IMR-90 (cell line): ENCODE measurements around the gene SCAND1. TPM values are rescaled to one million over a fixed set of nuclear protein-coding genes. Genes with fewer than 3 reads are reported as not detected.

Experiments used
- ATAC-seq: fragments of 200-7000 bp; cut with Tn5 transposase; 2 replicates; pipeline ENCODE4 v1.9.1; 2020; ENCODE audit warnings: low read depth, mild to moderate bottlenecking, moderate library complexity
- BruUV-seq: library from RNA; stranded (reverse); fragments of 400-500 nt; replicated peaks from 2 replicates; lab custom pipeline; 2021; lab: Mats Ljungman, UMichigan
- CTCF ChIA-PET: fragments of 300-600 bp; formaldehyde crosslinking; extraction: SDS; loops from one replicate; lab custom pipeline; 2021; ENCODE audit warnings: antibody characterized with exemption; lab: Yijun Ruan, JAX
- POLR2A ChIA-PET: fragments of 300-600 bp; sonication (Branson Sonifier 250); formaldehyde crosslinking; loops from one replicate; lab custom pipeline; 2022; ENCODE audit warnings: antibody characterized with exemption; ENCODE audit not compliant: unreplicated experiment; lab: Charles Lee
- DNase-seq: peaks from one replicate; pipeline ENCODE4 v3.0.0; 2013
- H2AFZ ChIP-seq: replicated peaks from 2 replicates; pipeline ENCODE3; 2013; ENCODE audit warnings: low read length, mild to moderate bottlenecking; ENCODE audit not compliant: poor library complexity
- H2AK5ac ChIP-seq: 2 replicates; pipeline ENCODE4 v1.6.1; 2013; ENCODE audit warnings: low read depth, low read length, inconsistent platforms
- H2AK9ac ChIP-seq: replicated peaks from 2 replicates; pipeline ENCODE3; 2013; ENCODE audit warnings: mild to moderate bottlenecking, low read depth, low read length, moderate library complexity; ENCODE audit not compliant: poor library complexity
- H2BK120ac ChIP-seq: 2 replicates; pipeline ENCODE4 v1.6.1; 2013; ENCODE audit warnings: low read depth, low read length, inconsistent platforms
- H2BK15ac ChIP-seq: 3 replicates; pipeline ENCODE4 v1.6.1; 2013; ENCODE audit warnings: low read depth, low read length, inconsistent platforms
- H2BK20ac ChIP-seq: 2 replicates; pipeline ENCODE4 v1.6.1; 2013; ENCODE audit warnings: low read depth, mild to moderate bottlenecking, inconsistent platforms, low read length, moderate library complexity
- H2BK5ac ChIP-seq: 2 replicates; pipeline ENCODE4 v1.6.1; 2013; ENCODE audit warnings: mild to moderate bottlenecking, low read depth, low read length, inconsistent platforms; ENCODE audit not compliant: poor library complexity, severe bottlenecking
- H3K14ac ChIP-seq: replicated peaks from 2 replicates; pipeline ENCODE4 v1.6.1; 2013; ENCODE audit warnings: low read depth, low read length, inconsistent platforms
- H3K18ac ChIP-seq: 2 replicates; pipeline ENCODE4 v1.6.1; 2013; ENCODE audit warnings: low read depth, low read length, control low read depth
- H3K23ac ChIP-seq: 2 replicates; pipeline ENCODE4 v1.6.1; 2013; ENCODE audit warnings: low read depth, low read length, inconsistent platforms
- H3K27ac ChIP-seq: 2 replicates; pipeline ENCODE4 v1.5.1; 2013; ENCODE audit warnings: mild to moderate bottlenecking, control low read depth, low read length; ENCODE audit not compliant: insufficient read depth
- H3K27me3 ChIP-seq: 2 replicates; pipeline ENCODE4 v1.6.1; 2013; ENCODE audit warnings: low read length; ENCODE audit not compliant: control insufficient read depth, insufficient read depth
- H3K36me3 ChIP-seq: 2 replicates; pipeline ENCODE4 v1.6.1; 2013; ENCODE audit warnings: low read length, mixed read lengths; ENCODE audit not compliant: control insufficient read depth, insufficient read depth
- H3K4ac ChIP-seq: 2 replicates; pipeline ENCODE4 v1.6.1; 2013; ENCODE audit warnings: low read depth, low read length, inconsistent platforms
- H3K4me1 ChIP-seq: 2 replicates; pipeline ENCODE4 v1.6.1; 2013; ENCODE audit warnings: low read length, mixed read lengths; ENCODE audit not compliant: control insufficient read depth, insufficient read depth
- H3K4me2 ChIP-seq: 2 replicates; pipeline ENCODE4 v1.6.1; 2013; ENCODE audit warnings: low read depth, mild to moderate bottlenecking, control low read depth, low read length, moderate library complexity
- H3K4me3 ChIP-seq: 2 replicates; pipeline ENCODE4 v1.5.1; 2013; ENCODE audit warnings: low read depth, mild to moderate bottlenecking, control low read depth, low read length, moderate library complexity; ENCODE audit not compliant: insufficient read depth
- H3K56ac ChIP-seq: 2 replicates; pipeline ENCODE4 v1.6.1; 2013; ENCODE audit warnings: low read length, inconsistent platforms; ENCODE audit not compliant: insufficient read depth; ENCODE audit errors: extremely low read depth
- H3K79me1 ChIP-seq, 2 experiments: 2 replicates each; pipeline ENCODE4 v1.6.1; 2013; ENCODE audit warnings: low read length in 2 of 2, inconsistent platforms in 1 of 2, low read depth in 1 of 2
- H3K9ac ChIP-seq: 2 replicates; pipeline ENCODE4 v1.6.1; 2013; ENCODE audit warnings: low read depth, low read length, control low read depth
- H3K9me1 ChIP-seq: 2 replicates; pipeline ENCODE4 v1.6.1; 2013; ENCODE audit warnings: low read length, inconsistent platforms; ENCODE audit not compliant: insufficient read depth
- H3K9me3 ChIP-seq: 2 replicates; pipeline ENCODE4 v1.6.1; 2013; ENCODE audit warnings: low read length; ENCODE audit not compliant: control insufficient read depth, insufficient read depth
- H4K20me1 ChIP-seq: 2 replicates; pipeline ENCODE4 v1.6.1; 2013; ENCODE audit warnings: low read length, inconsistent platforms; ENCODE audit not compliant: insufficient read depth
- H4K5ac ChIP-seq: 2 replicates; pipeline ENCODE4 v1.6.1; 2013; ENCODE audit warnings: mild to moderate bottlenecking, low read depth, low read length, control low read depth
- H4K8ac ChIP-seq, 2 experiments: 2 replicates each; pipeline ENCODE4 v1.6.1; 2013; ENCODE audit warnings: low read depth in 2 of 2, low read length in 2 of 2, control low read depth in 1 of 2, inconsistent platforms in 1 of 2
- H4K91ac ChIP-seq: 2 replicates; pipeline ENCODE4 v1.6.1; 2013; ENCODE audit warnings: low read depth, low read length, inconsistent platforms; ENCODE audit not compliant: insufficient read depth
- BHLHE40 ChIP-seq: fragments of 150-350 bp; IDR thresholded peaks from 2 replicates; pipeline ENCODE4 v1.6.1; 2016; ENCODE audit warnings: mild to moderate bottlenecking, low read depth, low read length
- CEBPB ChIP-seq: IDR thresholded peaks from 2 replicates; pipeline ENCODE4 v1.6.1; 2012; ENCODE audit warnings: low read depth, low read length, improper control_type of control experiment
- CHD1 ChIP-seq: IDR thresholded peaks from 2 replicates; pipeline ENCODE4 v1.6.1; 2012; ENCODE audit warnings: low read depth, low read length, improper control_type of control experiment
- CTCF ChIP-seq: conservative IDR thresholded peaks from 2 replicates; pipeline ENCODE4 v1.5.1; 2012; ENCODE audit warnings: mild to moderate bottlenecking, low read depth, low read length, improper control_type of control experiment
- ELK1 ChIP-seq: fragments of 150-350 bp; IDR thresholded peaks from 2 replicates; pipeline ENCODE4 v1.6.1; 2016; ENCODE audit warnings: low read depth, mild to moderate bottlenecking, low read length, moderate library complexity, borderline replicate concordance
- FOS ChIP-seq: fragments of 150-350 bp; IDR thresholded peaks from 2 replicates; pipeline ENCODE4 v1.6.1; 2016; ENCODE audit warnings: low read depth, low read length
- MAFK ChIP-seq: IDR thresholded peaks from 2 replicates; pipeline ENCODE4 v1.6.1; 2012; ENCODE audit warnings: low read depth, low read length, improper control_type of control experiment
- MAZ ChIP-seq: IDR thresholded peaks from 2 replicates; pipeline ENCODE4 v1.6.1; 2012; ENCODE audit warnings: low read depth, mild to moderate bottlenecking, low read length, improper control_type of control experiment, moderate library complexity, borderline replicate concordance
- MXI1 ChIP-seq: IDR thresholded peaks from 2 replicates; pipeline ENCODE4 v1.6.1; 2012; ENCODE audit warnings: low read depth, mild to moderate bottlenecking, low read length, moderate library complexity, borderline replicate concordance
- NFE2L2 ChIP-seq: fragments of 150-350 bp; IDR thresholded peaks from 2 replicates; pipeline ENCODE4 v1.6.1; 2016; ENCODE audit warnings: low read depth, mild to moderate bottlenecking, low read length
- POLR2A ChIP-seq: IDR thresholded peaks from 2 replicates; pipeline ENCODE4 v1.6.1; 2012; ENCODE audit warnings: mild to moderate bottlenecking, low read depth, low read length
- RCOR1 ChIP-seq: IDR thresholded peaks from 2 replicates; pipeline ENCODE4 v1.6.1; 2012; ENCODE audit warnings: mild to moderate bottlenecking, low read length, improper control_type of control experiment; ENCODE audit not compliant: insufficient replicate concordance
- RFX5 ChIP-seq: IDR thresholded peaks from 2 replicates; pipeline ENCODE4 v1.8.0; 2012; ENCODE audit warnings: low read depth, mild to moderate bottlenecking, low read length, moderate library complexity
- SMC3 ChIP-seq: fragments of 150-350 bp; IDR thresholded peaks from 2 replicates; pipeline ENCODE4 v1.6.1; 2016; ENCODE audit warnings: low read depth, mild to moderate bottlenecking, antibody characterized with exemption, low read length, moderate library complexity
- USF2 ChIP-seq: fragments of 150-350 bp; IDR thresholded peaks from 2 replicates; pipeline ENCODE4 v1.6.1; 2017; ENCODE audit warnings: mild to moderate bottlenecking, antibody characterized with exemption, low read length, low read depth
- WGBS, 2 experiments: methylation state at CpG; one replicate each; pipeline versions ENCODE4 v1.1.5 to v1.1.7; 2013; ENCODE audit warnings: missing lambda C conversion rate in 2 of 2; ENCODE audit not compliant: insufficient read length in 1 of 2; ENCODE audit errors: extremely low coverage in 2 of 2; 5-methylcytosine and 5-hydroxymethylcytosine counted together
- dilution Hi-C: fragments of 300-500 bp; cut with HindIII; formaldehyde crosslinking; loops from one replicate; pipeline ENCODE4 v1.14.3; 2018; ENCODE audit warnings: low sequenced_read_pairs; ENCODE audit not compliant: unreplicated experiment
- in situ Hi-C: fragments of 300-500 bp; cut with MboI; formaldehyde crosslinking; loops from 3 replicates; pipeline ENCODE4 v1.14.3; 2019; ENCODE audit warnings: low sequenced_read_pairs, inconsistent platforms, mixed read lengths
- intact Hi-C: fragments of 100-400 bp; cut with micrococcal nuclease; formaldehyde crosslinking; loops from 2 replicates; pipeline ENCODE4 v1.10.0; 2022
- polyA plus RNA-seq, 3 experiments: library from polyadenylated mRNA; depleted of rRNA; stranded (reverse); fragments of >200 nt; gene quantifications; 2 replicates each; pipeline ENCODE4 v1.2.3, GENCODE V29; 2012; ENCODE audit warnings: low replicate concordance in 1 of 3
- total RNA-seq: library from RNA; depleted of rRNA; stranded (reverse); fragments of >200 nt; gene quantifications from 2 replicates; pipeline ENCODE4 v1.2.3, GENCODE V29; 2012

SCAND1 gene
- total and polyA plus RNA-seq, 2 of the 4 experiments (the other 2 are of a cell fraction) = 7.5 to 26.8 TPM

GRCh38 chr20:35942243-35942642 is 12.1 kb downstream of the SCAND1 start:
- Histone ChIP-seq H3K9ac (no peak overlapping the region), H4K5ac (no peak overlapping the region), H3K9me1 (peaks cover 17% of the 10 kb centered on the region), H4K91ac (no peak overlapping the region), H2BK120ac (no peak overlapping the region), H3K23ac (no peak overlapping the region), H3K18ac (no peak overlapping the region), H2AK5ac (no peak overlapping the region), H3K27ac (no peak overlapping the region), H4K8ac (no peak overlapping the region), H2BK15ac (no peak overlapping the region), H3K4me1 (peaks cover 8% of the 10 kb centered on the region), H3K36me3 (peaks cover 36% of the 10 kb centered on the region), H2BK20ac (no peak overlapping the region), H3K79me1 (peaks cover 14 to 51% of the 10 kb centered on the region in 2 experiments), H3K4ac (no peak overlapping the region), H3K4me3 (no peak overlapping the region), H2AK9ac (no peak overlapping the region), H2AFZ (no peak overlapping the region), H2BK5ac (no peak overlapping the region), H3K4me2 (no peak overlapping the region), H3K9me3 (no peaks in the 10 kb centered on the region), H3K27me3 (no peaks in the 10 kb centered on the region), H3K14ac (no peak overlapping the region), H4K20me1 (peaks cover 4% of the 10 kb centered on the region), H3K56ac (no peak overlapping the region)
- no TSS peak for BruUV-seq
- ChIA-PET CTCF (interaction anchor here (1.9 kb wide), 1 partner anchor 12 kb away, joined by 12 read pairs; the partner anchor contains the start of gene SCAND1), POLR2A (no interaction called here)
- DNase-seq (no peak), ATAC-seq (no peak)
- dilution Hi-C loops = no loop called here
- intact Hi-C loops = no loop called here
- no peak for TF ChIP-seq FOS
- no peak for TF ChIP-seq POLR2A
- TF ChIP-seq MXI1 = no peak
- no peak for TF ChIP-seq BHLHE40
- no peak for TF ChIP-seq RCOR1
- TF ChIP-seq MAZ = no peak
- no peak for TF ChIP-seq USF2
- no peak for TF ChIP-seq MAFK
- no peak for TF ChIP-seq CEBPB
- no peak for TF ChIP-seq RFX5
- TF ChIP-seq NFE2L2 = no peak
- no peak for TF ChIP-seq SMC3
- no peak for TF ChIP-seq CTCF
- no peak for TF ChIP-seq ELK1
- no peak for TF ChIP-seq CHD1
- in situ Hi-C loops = no loop called here
- no CpG with 5 or more reads among the region's 2 CpGs for WGBS, 2 experiments
